Liver (tissue), 9 donors: Measurements from ENCODE around the gene GXYLT2. TPM values are rescaled to one million over a fixed set of nuclear protein-coding genes. Genes with fewer than 3 reads are reported as not detected.

Source experiments
- DNase-seq: peaks from one replicate; pipeline ENCODE4 v3.0.0-alpha.2; 2017; ENCODE audit warnings: low spot score
- H3K27ac ChIP-seq, 2 donors: one replicate each; pipeline ENCODE4 v1.7.0; 2013; ENCODE audit warnings: inconsistent platforms in 2 of 2, low read length in 2 of 2, control low read depth in 1 of 2, low read depth in 1 of 2, mild to moderate bottlenecking in 1 of 2
- H3K27me3 ChIP-seq, 4 donors: one replicate each; pipeline versions ENCODE4 v1.6.1 to v1.7.0; 2013; ENCODE audit warnings: low read length in 3 of 4, inconsistent platforms in 1 of 4, mild to moderate bottlenecking in 1 of 4, moderate library complexity in 1 of 4; ENCODE audit not compliant: control insufficient read depth in 4 of 4, insufficient read depth in 4 of 4
- H3K36me3 ChIP-seq, 4 donors: one replicate each; pipeline versions ENCODE4 v1.6.1 to v1.7.0; 2013; ENCODE audit warnings: low read length in 3 of 4, mild to moderate bottlenecking in 3 of 4, low read depth in 1 of 4, moderate library complexity in 1 of 4; ENCODE audit not compliant: control insufficient read depth in 4 of 4, insufficient read depth in 3 of 4
- H3K4me1 ChIP-seq, 4 donors: one replicate each; pipeline versions ENCODE4 v1.6.1 to v1.7.0; 2013; ENCODE audit warnings: low read length in 3 of 4, mild to moderate bottlenecking in 3 of 4, moderate library complexity in 1 of 4; ENCODE audit not compliant: control insufficient read depth in 4 of 4, insufficient read depth in 4 of 4
- H3K4me3 ChIP-seq, 3 donors: one replicate each; pipeline versions ENCODE4 v1.6.1 to v1.7.0; 2013; ENCODE audit warnings: low read length in 3 of 3, control low read depth in 1 of 3, low read depth in 1 of 3, mild to moderate bottlenecking in 1 of 3
- H3K9ac ChIP-seq, 2 donors: one replicate each; pipeline ENCODE4 v1.7.0; 2013; ENCODE audit warnings: low read length in 2 of 2, mild to moderate bottlenecking in 2 of 2, moderate library complexity in 2 of 2, control low read depth in 1 of 2, low read depth in 1 of 2
- H3K9me3 ChIP-seq, 4 donors: one replicate each; pipeline versions ENCODE4 v1.6.1 to v1.7.0; 2013; ENCODE audit warnings: low read length in 3 of 4; ENCODE audit not compliant: control insufficient read depth in 4 of 4
- EGR1 ChIP-seq, 2 donors: IDR thresholded peaks; 2 replicates each; pipeline ENCODE4 v1.6.1; 2016 to 2018; ENCODE audit warnings: antibody characterized with exemption in 2 of 2, low read depth in 2 of 2
- FOXA1 ChIP-seq: IDR thresholded peaks from 2 replicates; pipeline ENCODE4 v1.6.1; 2016; ENCODE audit warnings: antibody characterized with exemption
- FOXA2 ChIP-seq: IDR thresholded peaks from 2 replicates; pipeline ENCODE4 v1.6.1; 2016; ENCODE audit warnings: antibody characterized with exemption
- GABPA ChIP-seq, 2 donors: IDR thresholded peaks in 1 of 2; conservative IDR thresholded peaks in 1 of 2; 2 replicates each; pipeline ENCODE4 v1.6.1; 2016; ENCODE audit warnings: antibody characterized with exemption in 2 of 2, mild to moderate bottlenecking in 1 of 2, moderate library complexity in 1 of 2
- HNF4G ChIP-seq: IDR thresholded peaks from 2 replicates; pipeline ENCODE4 v1.6.1; 2016; ENCODE audit warnings: antibody characterized with exemption
- JUND ChIP-seq, 2 donors: IDR thresholded peaks; 2 replicates each; pipeline ENCODE4 v1.6.1; 2016; ENCODE audit warnings: antibody characterized with exemption in 2 of 2
- NR2F2 ChIP-seq: IDR thresholded peaks from 2 replicates; pipeline ENCODE4 v1.6.1; 2016; ENCODE audit warnings: antibody characterized with exemption
- RAD21 ChIP-seq, 2 donors: IDR thresholded peaks; 2 replicates each; pipeline ENCODE4 v1.6.1; 2016; ENCODE audit warnings: antibody characterized with exemption in 2 of 2, mild to moderate bottlenecking in 2 of 2
- RXRA ChIP-seq, 2 donors: IDR thresholded peaks; 2 replicates each; pipeline ENCODE4 v1.6.1; 2017 to 2018; ENCODE audit warnings: antibody characterized with exemption in 2 of 2, mild to moderate bottlenecking in 1 of 2
- SP1 ChIP-seq: IDR thresholded peaks from 2 replicates; pipeline ENCODE4 v1.6.1; 2018; ENCODE audit warnings: antibody characterized with exemption, mild to moderate bottlenecking
- YY1 ChIP-seq: IDR thresholded peaks from 2 replicates; pipeline ENCODE4 v1.6.1; 2016; ENCODE audit warnings: antibody characterized with exemption, mild to moderate bottlenecking
- WGBS: extraction: QIAGEN DNeasy Blood & Tissue Kit; methylation state at CpG from one replicate; pipeline ENCODE4 v1.1.7; 2013; 5-methylcytosine and 5-hydroxymethylcytosine counted together
- polyA plus RNA-seq, 2 donors: library from polyadenylated mRNA; stranded (reverse) in 1 of 2; unstranded in 1 of 2; fragments of 200-250 nt in 1 of 2; fragments of >200 nt in 1 of 2; fragmentation: Nextera tagmentation in 1 of 2; extraction: Ambion mirVana in 1 of 2; gene quantifications; one replicate each; pipeline versions ENCODE4 v1.2.1 to v1.2.3, GENCODE V29; 2013 to 2015
- total RNA-seq, 2 donors: library from RNA; depleted of rRNA; stranded (reverse); fragments of >200 nt; gene quantifications; one replicate each; pipeline ENCODE4 v1.2.3, GENCODE V29; 2014
- TF ChIP-seq, protein P1 (sequence below): fragments of 150-350 bp; IDR thresholded peaks from 2 replicates; pipeline ENCODE4 v1.5.1; 2017; ENCODE audit warnings: improper control_type of control experiment, low read depth, low read length; ENCODE audit not compliant: missing input control
- TF ChIP-seq, protein P2 (sequence below): IDR thresholded peaks from 2 replicates; pipeline ENCODE4 v1.6.1; 2016; ENCODE audit warnings: antibody characterized with exemption
- TF ChIP-seq, protein P3 (sequence below): IDR thresholded peaks from 2 replicates; pipeline ENCODE4 v1.6.1; 2016; ENCODE audit warnings: antibody characterized with exemption
- TF ChIP-seq, protein P4 (sequence below): IDR thresholded peaks from 2 replicates; pipeline ENCODE4 v1.6.1; 2016; ENCODE audit warnings: antibody characterized with exemption
- donor health status: healthy.
- donor health status: healthy.
- donor health status: healthy.
- donor health status: healthy.
- donor health status: healthy.

GXYLT2 gene
- total and polyA plus RNA-seq, 4 donors = 0.06 to 0.98 (median 0.10) TPM

DNA sequence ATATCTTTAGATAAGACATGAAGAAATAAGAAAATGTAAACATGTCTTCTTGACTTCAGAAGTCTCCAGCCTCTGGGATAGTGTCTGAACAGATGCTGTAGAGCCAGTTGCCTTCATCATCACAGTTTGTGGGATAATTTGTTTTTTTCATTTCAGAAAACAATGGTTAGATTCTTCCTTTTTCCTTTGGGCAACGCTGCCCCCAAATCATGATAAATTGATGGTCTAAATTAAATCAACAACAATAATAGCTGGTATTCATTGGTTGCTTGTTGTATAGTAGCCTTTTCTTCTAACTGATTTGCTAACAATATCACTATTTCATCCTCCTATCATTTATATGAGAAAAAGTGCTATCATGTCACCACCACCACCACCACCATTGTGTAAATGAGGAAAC is 27.0 kb upstream of the GXYLT2 start:
- Histone ChIP-seq H3K36me3 (no peaks in the 10 kb centered on the region), H3K4me1 (no peaks in the 10 kb centered on the region), H3K9ac (no peak overlapping the region), H3K27me3 (no peaks in the 10 kb centered on the region), H3K4me3 (no peak overlapping the region), H3K9me3 (no peaks in the 10 kb centered on the region), H3K27ac (no peak overlapping the region)
- no peak for DNase-seq
- WGBS = 83% methylated on average over 1 of the region's 1 CpG
- TF ChIP-seq NR2F2 (no peak), JUND (IDR thresholded peaks at IDR 0.05) (no peak), FOXA1 (no peak), FOXA2 (no peak), SP1 (no peak), RAD21 (IDR thresholded peaks at IDR 0.05) (no peak), EGR1 (IDR thresholded peaks at IDR 0.05; ENCODE audit: low read depth in 2 of 2) (no peak)
- TF ChIP-seq, protein P1, sequence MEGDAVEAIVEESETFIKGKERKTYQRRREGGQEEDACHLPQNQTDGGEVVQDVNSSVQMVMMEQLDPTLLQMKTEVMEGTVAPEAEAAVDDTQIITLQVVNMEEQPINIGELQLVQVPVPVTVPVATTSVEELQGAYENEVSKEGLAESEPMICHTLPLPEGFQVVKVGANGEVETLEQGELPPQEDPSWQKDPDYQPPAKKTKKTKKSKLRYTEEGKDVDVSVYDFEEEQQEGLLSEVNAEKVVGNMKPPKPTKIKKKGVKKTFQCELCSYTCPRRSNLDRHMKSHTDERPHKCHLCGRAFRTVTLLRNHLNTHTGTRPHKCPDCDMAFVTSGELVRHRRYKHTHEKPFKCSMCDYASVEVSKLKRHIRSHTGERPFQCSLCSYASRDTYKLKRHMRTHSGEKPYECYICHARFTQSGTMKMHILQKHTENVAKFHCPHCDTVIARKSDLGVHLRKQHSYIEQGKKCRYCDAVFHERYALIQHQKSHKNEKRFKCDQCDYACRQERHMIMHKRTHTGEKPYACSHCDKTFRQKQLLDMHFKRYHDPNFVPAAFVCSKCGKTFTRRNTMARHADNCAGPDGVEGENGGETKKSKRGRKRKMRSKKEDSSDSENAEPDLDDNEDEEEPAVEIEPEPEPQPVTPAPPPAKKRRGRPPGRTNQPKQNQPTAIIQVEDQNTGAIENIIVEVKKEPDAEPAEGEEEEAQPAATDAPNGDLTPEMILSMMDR = no peak
- TF ChIP-seq, protein P2, sequence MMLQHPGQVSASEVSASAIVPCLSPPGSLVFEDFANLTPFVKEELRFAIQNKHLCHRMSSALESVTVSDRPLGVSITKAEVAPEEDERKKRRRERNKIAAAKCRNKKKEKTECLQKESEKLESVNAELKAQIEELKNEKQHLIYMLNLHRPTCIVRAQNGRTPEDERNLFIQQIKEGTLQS = no peak
- TF ChIP-seq, protein P3, sequence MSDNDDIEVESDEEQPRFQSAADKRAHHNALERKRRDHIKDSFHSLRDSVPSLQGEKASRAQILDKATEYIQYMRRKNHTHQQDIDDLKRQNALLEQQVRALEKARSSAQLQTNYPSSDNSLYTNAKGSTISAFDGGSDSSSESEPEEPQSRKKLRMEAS = no peak

DNA sequence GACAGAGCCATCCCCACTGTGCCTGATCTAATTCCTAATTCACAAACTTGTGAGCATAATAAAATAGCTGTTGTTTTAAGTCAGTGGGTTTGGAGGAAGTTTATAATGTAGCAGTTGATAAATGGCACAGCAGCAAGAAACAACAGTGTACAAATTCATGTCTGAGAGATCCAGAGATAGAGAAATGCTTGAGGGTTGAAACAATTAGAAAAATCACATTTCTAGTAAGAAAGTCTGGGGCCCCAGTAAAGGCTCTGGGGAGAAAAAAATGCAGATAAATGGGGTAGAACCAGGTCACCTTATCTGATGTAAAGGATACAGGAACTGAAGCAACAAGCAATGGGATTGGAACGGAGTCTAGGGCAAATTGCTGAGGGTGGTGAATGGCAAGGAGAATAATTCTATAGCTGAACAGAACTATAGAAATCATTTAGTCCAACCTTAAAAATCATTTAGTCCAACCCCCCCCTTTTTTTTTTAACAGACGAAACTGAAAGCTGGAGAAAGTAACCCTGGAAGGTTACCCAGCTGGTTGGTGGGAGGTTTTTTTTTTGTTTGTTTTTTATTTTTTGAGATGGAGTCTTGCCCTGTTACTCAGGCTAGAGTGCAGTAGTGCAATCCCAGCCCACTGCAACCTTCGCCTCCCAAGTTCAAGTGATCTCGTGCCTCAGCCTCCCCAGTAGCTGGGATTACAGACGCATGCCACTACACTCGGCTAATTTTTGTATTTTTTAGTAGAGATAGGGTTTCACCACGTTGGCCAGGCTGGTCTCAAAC is 25.3 kb upstream of the GXYLT2 start:
- 67% methylated on average over 7 of the region's 7 CpGs for WGBS
- Histone ChIP-seq H3K27ac (no peak overlapping the region), H3K4me3 (no peak overlapping the region), H3K9me3 (no peaks in the 10 kb centered on the region), H3K27me3 (no peaks in the 10 kb centered on the region), H3K36me3 (no peaks in the 10 kb centered on the region), H3K9ac (no peak overlapping the region), H3K4me1 (no peaks in the 10 kb centered on the region)
- TF ChIP-seq YY1 (no peak), EGR1 (IDR thresholded peaks at IDR 0.05; ENCODE audit: low read depth in 2 of 2) (no peak), RAD21 (IDR thresholded peaks at IDR 0.05) (no peak), SP1 (no peak), FOXA2 (no peak), HNF4G (no peak), NR2F2 (no peak)
- TF ChIP-seq, protein P2 = no peak
- TF ChIP-seq, protein P4, sequence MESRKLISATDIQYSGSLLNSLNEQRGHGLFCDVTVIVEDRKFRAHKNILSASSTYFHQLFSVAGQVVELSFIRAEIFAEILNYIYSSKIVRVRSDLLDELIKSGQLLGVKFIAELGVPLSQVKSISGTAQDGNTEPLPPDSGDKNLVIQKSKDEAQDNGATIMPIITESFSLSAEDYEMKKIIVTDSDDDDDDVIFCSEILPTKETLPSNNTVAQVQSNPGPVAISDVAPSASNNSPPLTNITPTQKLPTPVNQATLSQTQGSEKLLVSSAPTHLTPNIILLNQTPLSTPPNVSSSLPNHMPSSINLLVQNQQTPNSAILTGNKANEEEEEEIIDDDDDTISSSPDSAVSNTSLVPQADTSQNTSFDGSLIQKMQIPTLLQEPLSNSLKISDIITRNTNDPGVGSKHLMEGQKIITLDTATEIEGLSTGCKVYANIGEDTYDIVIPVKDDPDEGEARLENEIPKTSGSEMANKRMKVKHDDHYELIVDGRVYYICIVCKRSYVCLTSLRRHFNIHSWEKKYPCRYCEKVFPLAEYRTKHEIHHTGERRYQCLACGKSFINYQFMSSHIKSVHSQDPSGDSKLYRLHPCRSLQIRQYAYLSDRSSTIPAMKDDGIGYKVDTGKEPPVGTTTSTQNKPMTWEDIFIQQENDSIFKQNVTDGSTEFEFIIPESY = no peak
- no peak for DNase-seq

DNA sequence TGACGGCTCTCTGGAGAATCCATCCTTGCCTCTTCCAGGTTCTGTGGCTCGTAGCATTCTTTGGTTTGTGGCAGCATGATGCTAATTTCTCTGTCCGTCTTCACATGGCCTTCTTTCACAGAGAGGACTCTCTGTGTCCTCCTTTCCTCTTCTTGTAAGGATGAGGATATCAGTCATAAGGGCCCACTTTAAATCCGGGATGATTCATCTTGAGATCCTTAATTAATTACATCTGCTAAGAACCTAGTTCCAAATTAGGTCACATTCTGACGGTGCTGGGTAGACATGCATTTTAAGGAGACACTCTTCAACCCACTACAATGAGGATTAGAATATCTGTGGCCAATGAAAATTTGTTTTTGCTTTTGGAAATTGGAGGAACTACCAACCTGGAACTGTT is 15.7 kb upstream of the GXYLT2 start:
- Histone ChIP-seq H3K9me3 (no peaks in the 10 kb centered on the region), H3K27me3 (no peaks in the 10 kb centered on the region), H3K9ac (no peak overlapping the region), H3K36me3 (no peaks in the 10 kb centered on the region), H3K4me3 (no peak overlapping the region), H3K27ac (no peak overlapping the region), H3K4me1 (no peaks in the 10 kb centered on the region)
- WGBS = 89% methylated on average over 5 of the region's 5 CpGs
- TF ChIP-seq, protein P4 = no peak
- TF ChIP-seq HNF4G (no peak), NR2F2 (no peak), YY1 (no peak), FOXA2 (no peak), RXRA (IDR thresholded peaks at IDR 0.05) (no peak), GABPA (IDR thresholded peaks at IDR 0.05 in 1 of 2, conservative IDR thresholded peaks at IDR 0.05 in 1 of 2) (no peak), JUND (IDR thresholded peaks at IDR 0.05) (no peak)
- no peak for DNase-seq
